NCI-H2196 (cell line): Measurements from ENCODE around the gene AGER.
"Not testable (repeated sequence)": the region's sequence is repeated elsewhere in the genome, so short reads cannot be mapped to it uniquely, and the experiment has no call there.

Experiments
- DNase-seq: peaks from one replicate; lab custom pipeline; 2025; ENCODE audit not compliant: unreplicated experiment; lab: John Stamatoyannopoulos, UW

The AGER gene

GRCh38 chr6:32184084-32184640 lies at the start of gene AGER:
AGER (minus strand) TSS chr6:32184253; CDS start chr6:32184222, 31 bp downstream.
- no peak for DNase-seq

GRCh38 chr6:32226434-32226833 lies 42.4 kb upstream of the AGER start:
- no peak for DNase-seq

- no peak for DNase-seq
These were observed 40.6 kb upstream of the AGER start for GRCh38 chr6:32224696-32225095.

GRCh38 chr6:32223258-32224235 lies 39.5 kb upstream of the AGER start, which contains the start of gene NOTCH4:
NOTCH4 (minus strand) TSS chr6:32224067; CDS start chr6:32223928, 139 bp downstream.
- DNase-seq: no peak

GRCh38 chr6:32222333-32223230 lies 38.5 kb upstream of the AGER start:
- no peak for DNase-seq

GRCh38 chr6:32220021-32220420 lies 36.0 kb upstream of the AGER start:
- no peak for DNase-seq

DNA sequence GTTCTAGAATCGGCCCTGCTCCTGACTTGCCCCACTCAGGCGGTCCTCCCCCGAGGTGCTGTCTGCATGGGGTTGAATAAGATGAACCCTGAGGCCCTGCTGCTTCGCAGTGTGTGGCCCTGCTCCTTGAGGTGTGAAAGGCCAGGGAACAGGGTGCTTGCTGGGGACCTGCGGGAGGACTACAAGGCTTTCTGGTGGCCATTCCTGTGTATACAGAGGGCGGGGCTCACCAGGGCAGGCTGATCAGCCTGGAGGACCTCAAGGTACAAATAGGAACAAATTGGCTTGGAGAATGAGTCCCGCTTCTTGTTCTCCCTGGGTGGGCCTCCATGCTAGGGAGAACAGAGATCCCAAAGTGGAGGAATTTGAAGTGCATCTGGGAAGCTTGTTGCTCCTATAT lies 34.1 kb upstream of the AGER start:
- DNase-seq: no peak

- no peak for DNase-seq
These were observed 32.9 kb upstream of the AGER start for GRCh38 chr6:32216998-32217397.

DNA sequence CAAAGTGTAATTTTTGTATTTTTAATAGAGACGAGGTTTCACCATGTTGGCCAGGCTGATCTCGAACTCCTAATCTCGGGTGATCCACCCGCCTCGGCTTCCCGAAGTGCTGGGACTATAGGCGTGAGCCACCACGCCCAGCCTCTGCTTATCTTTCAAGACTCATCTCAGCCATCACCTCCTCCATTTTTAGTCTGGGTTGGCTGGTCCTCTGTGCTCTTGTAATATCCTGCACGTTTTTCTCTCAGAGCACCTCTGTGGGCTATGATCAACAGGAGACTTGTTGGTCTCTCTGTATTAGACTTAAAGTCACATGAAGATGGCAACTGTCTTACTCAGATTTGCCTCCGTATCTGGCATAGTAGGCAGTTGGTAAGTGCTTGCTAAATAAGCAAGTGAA lies 32.2 kb upstream of the AGER start:
- no peak for DNase-seq

GRCh38 chr6:32215617-32216016 lies 31.6 kb upstream of the AGER start:
- no peak for DNase-seq

DNA sequence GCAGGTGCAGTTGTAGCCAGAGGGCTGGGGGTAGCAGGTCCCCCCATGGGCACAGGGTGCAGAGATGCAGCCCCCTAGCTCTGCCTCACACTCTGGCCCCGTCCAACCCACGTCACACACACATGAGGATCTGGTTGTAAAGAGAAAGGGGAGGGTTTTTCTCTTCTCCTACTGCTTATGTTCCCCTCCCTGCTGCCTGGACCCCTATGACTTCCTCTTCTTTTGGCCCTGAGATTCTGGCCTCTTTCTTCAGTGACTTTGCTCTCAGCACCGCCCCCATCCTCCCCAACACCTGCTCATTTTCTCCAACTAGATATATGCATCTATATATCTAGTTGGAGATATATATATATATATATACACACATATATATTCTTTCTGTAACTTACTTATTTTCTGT lies 30.1 kb upstream of the AGER start:
- no peak for DNase-seq

- no peak for DNase-seq
These were observed 29.6 kb upstream of the AGER start for GRCh38 chr6:32213649-32214048.

DNA sequence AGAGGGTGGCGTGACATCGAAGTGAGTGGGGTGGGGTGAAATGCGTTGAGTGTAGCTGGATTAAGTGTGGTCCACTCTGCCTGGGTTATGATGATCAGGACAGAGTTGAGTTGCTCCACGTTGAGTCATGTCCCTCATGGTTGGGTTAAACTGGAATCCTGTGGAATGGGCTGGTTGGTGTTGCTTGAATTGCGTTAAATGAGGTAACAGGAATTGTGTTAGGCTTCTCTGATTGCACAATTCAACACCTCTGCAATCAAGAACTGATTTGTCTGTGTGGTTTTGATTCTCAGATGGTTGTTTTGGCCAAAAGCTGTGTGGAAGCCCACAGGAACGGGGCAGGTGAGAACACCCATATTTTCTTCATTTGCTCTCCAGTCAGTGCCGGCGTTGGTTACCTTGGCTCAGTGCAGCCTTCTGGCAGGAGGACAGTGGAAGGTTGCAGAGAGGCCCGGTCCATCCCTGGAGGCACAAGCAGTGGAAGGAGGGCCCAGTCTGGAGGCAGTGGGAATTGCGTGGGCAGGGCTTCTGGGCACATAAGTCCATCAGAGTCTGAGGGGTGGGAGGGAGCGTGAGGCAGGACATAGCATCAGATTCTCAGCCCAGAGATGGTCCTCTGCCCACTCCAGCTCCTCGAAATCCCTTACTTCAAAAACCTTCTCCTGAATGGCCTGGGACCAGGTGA lies 28.2 kb upstream of the AGER start:
- DNase-seq: no peak

GRCh38 chr6:32211432-32211831 lies 27.4 kb upstream of the AGER start:
- DNase-seq: not testable (repeated sequence)

DNA sequence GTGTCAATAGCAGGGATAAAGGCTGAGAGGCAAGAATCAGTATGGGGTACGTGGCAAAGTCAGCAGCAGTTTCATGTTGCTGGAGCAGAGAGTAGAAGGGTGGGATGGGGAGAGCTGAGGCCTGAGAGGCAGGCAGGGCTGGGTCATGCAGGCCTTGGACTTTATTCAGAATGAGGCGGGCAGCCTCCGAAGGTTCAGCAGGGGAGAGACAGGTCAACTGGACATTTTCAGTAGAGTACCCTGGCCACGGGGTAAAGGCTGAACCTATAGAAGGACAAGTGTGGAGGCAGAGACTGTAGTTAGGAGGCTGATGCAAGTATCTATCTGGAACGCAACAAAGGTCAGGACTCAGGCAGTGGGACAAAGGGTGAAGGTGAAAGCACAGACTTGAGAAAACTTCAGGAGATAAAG lies 26.1 kb upstream of the AGER start:
- no peak for DNase-seq

DNA sequence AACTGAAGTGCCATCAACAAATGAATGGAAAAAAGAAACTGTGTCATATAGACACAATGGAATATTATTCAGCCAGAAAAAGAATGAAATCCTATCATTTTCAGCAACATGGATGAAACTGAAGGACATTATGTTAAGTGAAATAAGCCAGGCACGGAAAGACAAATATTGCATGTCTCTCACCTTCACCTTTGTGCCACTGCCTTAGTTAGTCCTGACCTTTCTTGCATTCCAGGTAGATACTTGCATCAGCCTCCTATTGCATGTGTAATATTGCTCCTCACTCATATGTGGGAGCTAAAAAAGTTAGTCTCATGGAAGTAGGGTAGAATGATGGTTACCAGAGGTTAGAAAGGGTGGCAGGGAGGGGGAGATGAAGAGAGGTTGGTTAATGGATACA lies 24.9 kb upstream of the AGER start:
- DNase-seq: no peak

DNA sequence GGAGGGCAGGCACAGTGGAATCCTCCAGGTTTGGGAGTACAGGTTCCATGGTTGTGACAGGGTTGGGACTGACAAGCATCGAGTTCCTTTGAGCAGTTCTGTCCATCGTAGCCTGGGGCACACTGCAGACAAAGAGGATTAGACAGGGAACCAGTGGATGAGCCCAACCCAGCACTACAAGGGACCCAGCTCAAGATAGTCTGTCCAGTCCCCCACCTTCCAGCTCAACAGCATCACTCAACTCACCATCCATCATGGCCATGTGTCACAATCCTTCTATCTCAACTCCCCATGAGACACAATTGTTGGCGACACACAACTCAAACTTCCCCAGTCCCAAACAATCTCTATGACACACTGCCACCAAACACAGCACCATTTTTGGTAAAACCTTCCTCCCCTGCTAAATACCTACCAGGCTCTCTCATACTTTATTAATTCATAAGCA lies 20.2 kb upstream of the AGER start:
- no peak for DNase-seq

- no peak for DNase-seq
These were observed 19.6 kb upstream of the AGER start for GRCh38 chr6:32203426-32204267.

- DNase-seq: no peak
These were observed 18.1 kb upstream of the AGER start for GRCh38 chr6:32202186-32202585.
